Testis (tissue), 3 donors: Measurements from ENCODE around the gene TRIM43B. TPM values are rescaled to one million over a fixed set of nuclear protein-coding genes. Genes with fewer than 3 reads are reported as not detected.
"Not testable (repeated sequence)": the region's sequence is repeated elsewhere in the genome, so short reads cannot be mapped to it uniquely, and the experiment has no call there.

ENCODE experiments used
- DNase-seq: peaks from one replicate; pipeline ENCODE4 v3.0.0-alpha.2; 2019
- H3K27ac ChIP-seq, 2 donors: fragments of 200-600 bp; sonication (generic); one replicate each; pipeline ENCODE4 v1.5.1; 2019
- H3K27me3 ChIP-seq: fragments of 200-600 bp; sonication (generic); one replicate; pipeline ENCODE4 v1.5.1; 2019
- H3K36me3 ChIP-seq: fragments of 200-600 bp; sonication (generic); one replicate; pipeline ENCODE4 v1.5.1; 2017; ENCODE audit warnings: low read depth; ENCODE audit errors: missing control alignments
- H3K4me1 ChIP-seq: fragments of 200-600 bp; sonication (generic); one replicate; pipeline ENCODE4 v1.5.1; 2019
- H3K4me3 ChIP-seq, 2 donors: fragments of 200-600 bp; sonication (generic); one replicate each; pipeline ENCODE4 v1.5.1; 2017 to 2019
- H3K9me3 ChIP-seq: fragments of 200-600 bp; sonication (generic); one replicate; pipeline ENCODE4 v1.5.1; 2017
- POLR2A ChIP-seq: fragments of 450-650 bp; IDR thresholded peaks from one replicate; pipeline ENCODE4 v1.6.1; 2017; ENCODE audit warnings: antibody characterized with exemption, mild to moderate bottlenecking, moderate library complexity
- WGBS, 2 donors: methylation state at CpG; one replicate each; pipeline ENCODE4 v1.1.5; 2018; 5-methylcytosine and 5-hydroxymethylcytosine counted together
- intact Hi-C: fragments of 100-400 bp; cut with DNase I; formaldehyde crosslinking; loops from one replicate; pipeline ENCODE4 v1.15.1; 2023; ENCODE audit warnings: low total_unique reads
- polyA plus RNA-seq: library from polyadenylated mRNA; stranded (reverse); fragments of 350-450 nt; fragmentation: Illumina TruSeq; extraction: RNeasy Lipid Tissue Mini Kit (QIAGEN cat#74804); gene quantifications from one replicate; pipeline ENCODE4 v1.2.3, GENCODE V29; 2014; ENCODE audit warnings: low read depth, low replicate concordance; ENCODE audit not compliant: insufficient read depth
- total RNA-seq, 2 donors: library from RNA; depleted of rRNA; stranded (reverse); fragments of >200 nt; gene quantifications; one replicate each; pipeline ENCODE4 v1.2.3, GENCODE V29; 2016
- TF ChIP-seq, protein P1 (sequence below), 3 experiments: fragments of 450-650 bp in 2 of 3; fragments of 200-600 bp in 1 of 3; sonication (generic) in 1 of 3; IDR thresholded peaks; one replicate each; pipeline ENCODE4 v1.5.1; 2016 to 2019; ENCODE audit warnings: antibody characterized with exemption in 3 of 3, mild to moderate bottlenecking in 2 of 3, moderate library complexity in 1 of 3

The TRIM43B gene
- total and polyA plus RNA-seq, 3 donors from 2014 or later: 0.76 to 1.1 TPM; not detected in 1

GRCh38 chr2:95500854-95501253 is 16.3 kb upstream of the TRIM43B start:
- H3K27ac ChIP-seq: no peak overlapping the region
- no peak overlapping the region for H3K4me3 ChIP-seq
- no peaks in the 10 kb centered on the region for H3K9me3 ChIP-seq
- TF ChIP-seq POLR2A: no peak
- TF ChIP-seq, protein P1, sequence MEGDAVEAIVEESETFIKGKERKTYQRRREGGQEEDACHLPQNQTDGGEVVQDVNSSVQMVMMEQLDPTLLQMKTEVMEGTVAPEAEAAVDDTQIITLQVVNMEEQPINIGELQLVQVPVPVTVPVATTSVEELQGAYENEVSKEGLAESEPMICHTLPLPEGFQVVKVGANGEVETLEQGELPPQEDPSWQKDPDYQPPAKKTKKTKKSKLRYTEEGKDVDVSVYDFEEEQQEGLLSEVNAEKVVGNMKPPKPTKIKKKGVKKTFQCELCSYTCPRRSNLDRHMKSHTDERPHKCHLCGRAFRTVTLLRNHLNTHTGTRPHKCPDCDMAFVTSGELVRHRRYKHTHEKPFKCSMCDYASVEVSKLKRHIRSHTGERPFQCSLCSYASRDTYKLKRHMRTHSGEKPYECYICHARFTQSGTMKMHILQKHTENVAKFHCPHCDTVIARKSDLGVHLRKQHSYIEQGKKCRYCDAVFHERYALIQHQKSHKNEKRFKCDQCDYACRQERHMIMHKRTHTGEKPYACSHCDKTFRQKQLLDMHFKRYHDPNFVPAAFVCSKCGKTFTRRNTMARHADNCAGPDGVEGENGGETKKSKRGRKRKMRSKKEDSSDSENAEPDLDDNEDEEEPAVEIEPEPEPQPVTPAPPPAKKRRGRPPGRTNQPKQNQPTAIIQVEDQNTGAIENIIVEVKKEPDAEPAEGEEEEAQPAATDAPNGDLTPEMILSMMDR (IDR thresholded peaks at IDR 0.05): no peak
- H3K27me3 ChIP-seq: no peaks in the 10 kb centered on the region
- DNase-seq: no peak
- intact Hi-C loops: no loop called here
- no peaks in the 10 kb centered on the region for H3K36me3 ChIP-seq
- no peaks in the 10 kb centered on the region for H3K4me1 ChIP-seq

- H3K27ac ChIP-seq, H3K4me3 ChIP-seq, H3K9me3 ChIP-seq, intact Hi-C loops, H3K4me1 ChIP-seq, DNase-seq, H3K27me3 ChIP-seq, H3K36me3 ChIP-seq: not testable (repeated sequence)
- WGBS, 2 donors: 82 to 91% methylated on average over 1 of the region's 1 CpG
Observed at GRCh38 chr2:95492076-95492475, 7.5 kb upstream of the TRIM43B start.

- H3K27ac ChIP-seq, DNase-seq, H3K27me3 ChIP-seq, H3K36me3 ChIP-seq, H3K9me3 ChIP-seq, H3K4me1 ChIP-seq, H3K4me3 ChIP-seq, intact Hi-C loops: not testable (repeated sequence)
- WGBS, 2 donors: no CpG with 5 or more reads among the region's 3 CpGs
Observed at GRCh38 chr2:95475025-95475424, 9.5 kb downstream of the TRIM43B start.

GRCh38 chr2:95467984-95468383 is 16.6 kb downstream of the TRIM43B start:
- H3K9me3 ChIP-seq, DNase-seq, intact Hi-C loops, H3K4me1 ChIP-seq, H3K27ac ChIP-seq, H3K4me3 ChIP-seq, H3K27me3 ChIP-seq, H3K36me3 ChIP-seq: not testable (repeated sequence)
- no CpG with 5 or more reads among the region's 3 CpGs for WGBS, 2 donors

DNA sequence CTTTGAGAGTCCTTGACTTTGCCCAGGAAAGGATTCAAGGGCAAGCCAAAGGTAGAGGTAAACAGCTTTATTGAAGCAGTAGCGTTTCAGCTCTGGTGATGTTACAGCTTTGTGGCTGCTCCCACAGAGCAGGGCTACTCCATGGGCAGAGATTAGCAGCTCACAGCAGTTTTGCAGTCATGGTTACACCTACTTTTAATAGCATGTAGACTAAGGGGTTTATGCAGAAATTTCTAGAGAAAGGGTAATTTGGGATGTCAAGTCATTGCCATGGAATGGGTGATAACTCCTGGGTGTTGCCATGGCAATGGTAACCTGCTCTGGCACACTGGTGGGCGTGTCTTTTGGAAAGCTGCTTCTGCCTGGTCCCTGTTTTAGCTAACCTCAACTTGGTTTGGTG is 18.0 kb downstream of the TRIM43B start:
- WGBS, 2 donors: no CpG with 5 or more reads among the region's 2 CpGs
- H3K36me3 ChIP-seq, intact Hi-C loops, H3K27me3 ChIP-seq, H3K9me3 ChIP-seq, H3K4me1 ChIP-seq, H3K27ac ChIP-seq, H3K4me3 ChIP-seq, DNase-seq: not testable (repeated sequence)

- H3K9me3 ChIP-seq, H3K36me3 ChIP-seq, DNase-seq, H3K4me3 ChIP-seq, intact Hi-C loops, H3K4me1 ChIP-seq, H3K27me3 ChIP-seq, H3K27ac ChIP-seq: not testable (repeated sequence)
- WGBS, 2 donors: no CpG with 5 or more reads among the region's 3 CpGs
Observed at GRCh38 chr2:95463292-95463691, 21.3 kb downstream of the TRIM43B start.

- WGBS, 2 donors: no CpG with 5 or more reads among the region's 2 CpGs
- intact Hi-C loops, H3K9me3 ChIP-seq, H3K4me3 ChIP-seq, H3K36me3 ChIP-seq, H3K27me3 ChIP-seq, DNase-seq, H3K27ac ChIP-seq, H3K4me1 ChIP-seq: not testable (repeated sequence)
Observed at GRCh38 chr2:95445317-95445716, 39.2 kb downstream of the TRIM43B start.

DNA sequence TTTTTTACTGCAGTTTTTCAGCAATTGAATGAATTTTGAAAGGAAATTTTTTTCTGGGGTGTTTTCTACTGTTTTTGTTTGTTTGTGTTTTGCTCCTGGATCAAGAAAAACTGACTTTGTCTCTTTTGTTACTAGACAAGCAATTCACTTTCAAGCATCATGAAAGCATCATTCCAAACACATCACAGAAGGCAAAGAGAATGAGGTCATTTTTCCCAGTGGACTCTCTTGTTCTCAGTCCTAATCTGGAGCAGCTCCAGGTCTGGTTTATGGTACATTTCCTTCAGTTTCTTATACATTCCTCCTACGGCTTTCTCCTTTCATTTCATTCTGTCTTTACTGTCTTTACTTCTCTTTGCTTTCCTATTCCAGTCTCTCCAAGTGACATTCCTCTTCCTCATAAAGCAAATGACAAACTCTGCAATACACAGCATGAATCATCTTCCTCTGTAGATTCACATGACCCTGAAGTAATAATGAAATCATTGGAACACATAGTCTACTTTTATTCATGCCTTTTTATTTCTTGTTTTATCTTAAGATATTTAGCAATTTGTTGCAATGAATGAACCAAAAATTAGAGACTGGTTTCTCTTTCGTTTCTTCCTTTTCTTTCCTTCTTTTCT is 42.0 kb downstream of the TRIM43B start:
- no CpG with 5 or more reads among the region's 2 CpGs for WGBS, 2 donors
- intact Hi-C loops, H3K4me1 ChIP-seq, H3K27me3 ChIP-seq, H3K4me3 ChIP-seq, H3K9me3 ChIP-seq, DNase-seq, H3K36me3 ChIP-seq, H3K27ac ChIP-seq: not testable (repeated sequence)

GRCh38 chr2:95435872-95436209 is 48.7 kb downstream of the TRIM43B start:
- intact Hi-C loops, H3K4me1 ChIP-seq, H3K27ac ChIP-seq, H3K4me3 ChIP-seq, H3K27me3 ChIP-seq, H3K36me3 ChIP-seq, H3K9me3 ChIP-seq, DNase-seq: not testable (repeated sequence)
- WGBS, 2 donors: no CpG with 5 or more reads among the region's 5 CpGs

DNA sequence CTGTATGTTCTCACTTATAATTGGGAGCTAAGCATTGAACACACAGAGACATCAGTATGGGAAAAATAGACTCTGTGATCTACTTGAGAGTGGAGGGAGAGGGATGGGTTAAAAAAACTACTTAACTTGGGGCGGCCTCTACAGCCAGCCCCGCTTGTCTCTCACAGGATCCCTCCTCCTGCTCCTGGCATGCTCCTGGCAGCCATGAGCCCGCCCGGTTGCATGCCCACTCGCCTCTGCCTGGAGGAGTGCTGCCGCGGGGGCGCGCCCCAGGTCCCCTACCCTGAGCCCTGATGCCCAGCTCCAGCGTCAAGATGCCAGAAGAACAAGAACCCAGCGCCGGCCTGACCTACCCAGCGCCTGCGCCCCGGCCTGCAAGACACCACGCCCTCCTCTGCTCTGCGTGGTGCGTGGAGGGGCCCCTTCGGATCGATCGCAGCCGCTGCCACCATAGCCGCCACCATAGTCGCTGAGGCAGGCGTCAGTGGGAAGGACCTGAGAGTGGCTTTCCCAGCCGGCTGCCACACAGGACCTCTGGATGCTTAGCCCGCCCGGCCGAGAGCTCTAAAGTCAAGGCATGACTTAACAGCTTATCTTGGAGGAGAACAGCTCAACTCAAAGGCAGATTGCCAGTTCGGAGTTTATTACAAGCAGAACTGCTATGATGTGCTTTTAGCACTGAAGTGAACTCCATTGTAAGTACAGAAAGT is 49.2 kb downstream of the TRIM43B start:
- intact Hi-C loops, DNase-seq, H3K9me3 ChIP-seq, H3K27me3 ChIP-seq, H3K4me1 ChIP-seq, H3K27ac ChIP-seq, H3K4me3 ChIP-seq, H3K36me3 ChIP-seq: not testable (repeated sequence)
- WGBS, 2 donors: no CpG with 5 or more reads among the region's 30 CpGs

- 47% methylated on average over 2 of the region's 3 CpGs; no CpG with 5 or more reads in 1 of the 2 donors for WGBS, 2 donors
- intact Hi-C loops, DNase-seq, H3K36me3 ChIP-seq, H3K27me3 ChIP-seq, H3K9me3 ChIP-seq, H3K4me1 ChIP-seq, H3K4me3 ChIP-seq, H3K27ac ChIP-seq: not testable (repeated sequence)
Observed at GRCh38 chr2:95434507-95435076, 50.0 kb downstream of the TRIM43B start.
